Measurements from ENCODE around the gene TRAF3IP3. TPM values are rescaled to one million over a fixed set of nuclear protein-coding genes. Genes with fewer than 3 reads are reported as not detected.

Gene TRAF3IP3
- total RNA-seq, 1 donor from 2014 or later: not detected

GRCh38 chr1:209747580-209748262 is 8.1 kb upstream of the TRAF3IP3 start:
- no peak overlapping the region for H3K9ac ChIP-seq

GRCh38 chr1:209748620-209749019 is 7.2 kb upstream of the TRAF3IP3 start:
- H3K36me3 ChIP-seq: no peaks in the 10 kb centered on the region
- H3K9ac ChIP-seq: no peak overlapping the region
- DNase-seq (ENCODE audit: low spot score): peak; percentile 37
- H3F3A ChIP-seq (ENCODE audit: low read depth): peaks cover 6% of the 10 kb centered on the region
- Mint-ChIP-seq H3K4me3 (no peak overlapping the region), H3K4me1 (peaks cover 4% of the 10 kb centered on the region), H3K36me3 (no peaks in the 10 kb centered on the region), H3K27ac (no peak overlapping the region), H3K27me3 (ENCODE audit: insufficient read depth, low read depth) (no peaks in the 10 kb centered on the region), H3K9me3 (no peaks in the 10 kb centered on the region)
- H3K9me3 ChIP-seq (ENCODE audit: low read depth): no peaks in the 10 kb centered on the region
- H2AFZ ChIP-seq (replicated peaks): no peak overlapping the region
- TF ChIP-seq EZH2 (IDR thresholded peaks at IDR 0.05): no peak
- no peak for TF ChIP-seq CTCF (IDR thresholded peaks at IDR 0.05)
- TF ChIP-seq EZH2phosphoT487 (IDR thresholded peaks at IDR 0.05): no peak
- H3K4me1 ChIP-seq: no peaks in the 10 kb centered on the region
- no peak overlapping the region for H3K4me2 ChIP-seq
- no peak overlapping the region for H3K4me3 ChIP-seq
- H3K27ac ChIP-seq: no peak overlapping the region
- no peaks in the 10 kb centered on the region for H4K20me1 ChIP-seq (ENCODE audit: low read depth)
- H3K27me3 ChIP-seq: peaks cover 32% of the 10 kb centered on the region
- no peaks in the 10 kb centered on the region for H3K79me2 ChIP-seq (ENCODE audit: low read depth)

More at GRCh38 chr1:209747580-209748262, 8.1 kb upstream of the TRAF3IP3 start:
- no peak overlapping the region for H3K27ac ChIP-seq
- DNase-seq (ENCODE audit: low spot score): peak; percentile 95
- H3K9me3 ChIP-seq (ENCODE audit: low read depth): no peaks in the 10 kb centered on the region
- H3K9me3 Mint-ChIP-seq: no peaks in the 10 kb centered on the region
- H2AFZ ChIP-seq (replicated peaks): peak overlapping the region; percentile 71
- peak overlapping the region; percentile 70 for H3K4me2 ChIP-seq
- no peak overlapping the region for H3K27ac Mint-ChIP-seq
- peaks cover 9% of the 10 kb centered on the region for H3K4me1 Mint-ChIP-seq
- H3K4me3 Mint-ChIP-seq: peak overlapping the region; percentile 80
- peak overlapping the region; percentile 37 for H3K4me3 ChIP-seq
- H3K79me2 ChIP-seq (ENCODE audit: low read depth): no peaks in the 10 kb centered on the region
- TF ChIP-seq EZH2phosphoT487 (IDR thresholded peaks at IDR 0.05): peak; percentile 23
- TF ChIP-seq CTCF (IDR thresholded peaks at IDR 0.05): peak; percentile 97
- TF ChIP-seq EZH2 (IDR thresholded peaks at IDR 0.05): peak; percentile 34
- H3K36me3 Mint-ChIP-seq: no peaks in the 10 kb centered on the region
- peaks cover 32% of the 10 kb centered on the region for H3K27me3 ChIP-seq
- no peaks in the 10 kb centered on the region for H4K20me1 ChIP-seq (ENCODE audit: low read depth)
- H3K36me3 ChIP-seq: no peaks in the 10 kb centered on the region
- H3F3A ChIP-seq (ENCODE audit: low read depth): peaks cover 6% of the 10 kb centered on the region
- H3K27me3 Mint-ChIP-seq (ENCODE audit: insufficient read depth, low read depth): no peaks in the 10 kb centered on the region
- no peaks in the 10 kb centered on the region for H3K4me1 ChIP-seq

- H3K4me3 Mint-ChIP-seq: no peak overlapping the region
- Histone ChIP-seq H3K9me3 (ENCODE audit: low read depth) (no peaks in the 10 kb centered on the region), H3K9ac (no peak overlapping the region), H3K4me1 (no peaks in the 10 kb centered on the region), H3K4me3 (no peak overlapping the region), H3F3A (ENCODE audit: low read depth) (peaks cover 6% of the 10 kb centered on the region), H3K4me2 (no peak overlapping the region), H2AFZ (replicated peaks) (no peak overlapping the region), H3K36me3 (no peaks in the 10 kb centered on the region), H3K27ac (no peak overlapping the region), H3K79me2 (ENCODE audit: low read depth) (no peaks in the 10 kb centered on the region), H3K27me3 (peaks cover 32% of the 10 kb centered on the region), H4K20me1 (ENCODE audit: low read depth) (no peaks in the 10 kb centered on the region)
- no peaks in the 10 kb centered on the region for H3K27me3 Mint-ChIP-seq (ENCODE audit: insufficient read depth, low read depth)
- TF ChIP-seq EZH2phosphoT487 (IDR thresholded peaks at IDR 0.05) (no peak), EZH2 (IDR thresholded peaks at IDR 0.05) (no peak), CTCF (IDR thresholded peaks at IDR 0.05) (no peak)
- DNase-seq (ENCODE audit: low spot score): no peak
- no peak overlapping the region for H3K27ac Mint-ChIP-seq
- no peaks in the 10 kb centered on the region for H3K36me3 Mint-ChIP-seq
- H3K9me3 Mint-ChIP-seq: no peaks in the 10 kb centered on the region
- H3K4me1 Mint-ChIP-seq: peaks cover 3% of the 10 kb centered on the region
These were observed 6.6 kb upstream of the TRAF3IP3 start for GRCh38 chr1:209749205-209749604.

Measured in neural progenitor cell (in vitro differentiated cells).